ENCODE data around the gene AGO1.

DNA sequence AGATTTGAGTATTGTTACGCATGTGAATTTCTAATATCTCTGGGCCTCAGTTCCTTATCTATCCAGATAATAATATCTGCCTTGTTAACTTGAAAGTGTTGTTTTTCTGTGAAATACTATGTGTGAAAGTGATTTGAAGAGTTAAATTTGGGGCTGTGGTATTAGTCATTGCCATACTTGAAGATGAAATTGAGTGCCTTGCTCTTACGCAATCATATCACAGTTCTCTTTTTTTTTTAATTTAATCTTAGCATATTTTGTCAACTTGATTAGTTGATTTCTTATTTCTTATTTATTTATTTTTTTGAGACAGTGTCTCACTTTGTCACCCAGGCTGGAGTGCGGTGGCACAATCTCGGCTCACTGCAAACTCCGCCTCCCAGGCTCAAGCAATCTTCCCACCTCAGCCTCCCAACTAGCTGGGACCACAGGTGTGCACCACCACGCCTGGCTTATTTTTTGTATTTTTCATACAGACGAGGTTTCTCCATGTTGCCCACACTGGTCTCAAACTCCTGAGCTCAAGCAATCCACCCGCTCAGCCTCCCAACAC lies 44.2 kb upstream of the AGO1 start:
- TF ChIP-seq CTCF (conservative IDR thresholded peaks at IDR 0.05; ENCODE audit: low read length) (no peak), EZH2phosphoT487 (IDR thresholded peaks at IDR 0.05; ENCODE audit: borderline replicate concordance) (no peak)

Data from Loucy (cell line).